Cardiac fibroblast (primary cell): Measurements from ENCODE around the gene TPRG1.

Experiments used
- DNase-seq, 2 donors: peaks; one replicate each; pipeline versions ENCODE4 v3.0.0 to v3.0.0-alpha.2; 2010; ENCODE audit warnings: low read depth in 2 of 2
- H3K4me3 ChIP-seq, 2 donors: replicated peaks in 1 of 2; 1 replicate in 1 of 2; 2 replicates in 1 of 2; pipeline ENCODE4 v1.5.1; 2011; ENCODE audit warnings: low read depth in 2 of 2, low read length in 2 of 2, mild to moderate bottlenecking in 2 of 2, moderate library complexity in 1 of 2
- TF ChIP-seq, protein P1 (sequence below): IDR thresholded peaks from one replicate; pipeline ENCODE4 v1.5.1; 2011; ENCODE audit warnings: low read depth, mild to moderate bottlenecking, low read length, inconsistent platforms

The TPRG1 gene

DNA sequence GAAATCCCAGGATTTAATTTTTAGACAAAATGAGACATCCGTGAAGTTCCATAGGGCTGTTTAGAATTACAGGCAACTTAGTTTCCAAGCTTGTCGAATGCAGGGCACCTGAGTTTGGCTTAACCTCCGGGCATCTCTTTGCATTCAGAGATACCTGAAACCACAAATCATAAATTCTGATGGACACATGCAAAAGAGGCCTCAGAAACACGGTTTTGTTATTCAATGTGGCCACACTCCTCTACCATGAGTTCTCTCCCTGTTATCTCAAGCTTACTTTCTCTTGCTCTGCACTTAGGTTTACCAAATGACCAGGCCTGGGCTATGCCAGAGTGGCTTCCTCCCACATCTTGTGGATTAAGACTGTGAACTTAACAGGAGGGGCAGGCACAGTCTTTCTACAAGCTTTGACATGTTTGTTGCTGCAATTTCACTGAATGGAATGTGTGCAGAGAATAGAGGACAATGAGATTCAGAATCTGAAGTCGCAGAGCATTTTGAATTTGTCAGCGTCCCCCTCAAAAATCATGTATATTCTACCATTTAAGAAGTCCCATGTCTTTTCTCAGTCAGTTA is 137.7 kb downstream of the TPRG1 start:
- DNase-seq = no peak
- TF ChIP-seq, protein P1, sequence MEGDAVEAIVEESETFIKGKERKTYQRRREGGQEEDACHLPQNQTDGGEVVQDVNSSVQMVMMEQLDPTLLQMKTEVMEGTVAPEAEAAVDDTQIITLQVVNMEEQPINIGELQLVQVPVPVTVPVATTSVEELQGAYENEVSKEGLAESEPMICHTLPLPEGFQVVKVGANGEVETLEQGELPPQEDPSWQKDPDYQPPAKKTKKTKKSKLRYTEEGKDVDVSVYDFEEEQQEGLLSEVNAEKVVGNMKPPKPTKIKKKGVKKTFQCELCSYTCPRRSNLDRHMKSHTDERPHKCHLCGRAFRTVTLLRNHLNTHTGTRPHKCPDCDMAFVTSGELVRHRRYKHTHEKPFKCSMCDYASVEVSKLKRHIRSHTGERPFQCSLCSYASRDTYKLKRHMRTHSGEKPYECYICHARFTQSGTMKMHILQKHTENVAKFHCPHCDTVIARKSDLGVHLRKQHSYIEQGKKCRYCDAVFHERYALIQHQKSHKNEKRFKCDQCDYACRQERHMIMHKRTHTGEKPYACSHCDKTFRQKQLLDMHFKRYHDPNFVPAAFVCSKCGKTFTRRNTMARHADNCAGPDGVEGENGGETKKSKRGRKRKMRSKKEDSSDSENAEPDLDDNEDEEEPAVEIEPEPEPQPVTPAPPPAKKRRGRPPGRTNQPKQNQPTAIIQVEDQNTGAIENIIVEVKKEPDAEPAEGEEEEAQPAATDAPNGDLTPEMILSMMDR = no peak
- no peak overlapping the region for H3K4me3 ChIP-seq

- H3K4me3 ChIP-seq = no peak overlapping the region
- TF ChIP-seq, protein P1 = no peak
- DNase-seq = no peak
Observed at GRCh38 chr3:189311521-189311920, 139.8 kb downstream of the TPRG1 start.

DNA sequence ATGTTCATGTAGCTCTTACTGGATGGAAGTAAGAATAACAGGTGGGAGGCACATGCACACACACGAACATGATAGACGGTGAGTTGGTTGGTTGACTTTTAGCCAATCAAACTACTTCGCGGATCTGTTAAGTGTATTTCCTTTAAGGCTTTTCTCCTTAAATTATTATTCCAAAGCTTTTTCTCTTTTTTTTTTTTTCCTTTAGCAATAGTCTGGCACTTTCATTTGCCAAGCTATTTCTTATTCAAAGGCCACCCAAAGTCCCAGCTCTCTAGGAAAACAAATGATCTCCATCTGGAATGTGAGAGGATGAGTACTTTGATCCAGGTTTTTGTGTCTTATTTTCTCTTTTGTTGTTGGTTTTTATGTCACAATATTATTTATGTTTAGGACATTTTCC is 141.1 kb downstream of the TPRG1 start:
- TF ChIP-seq, protein P1 = no peak
- H3K4me3 ChIP-seq = no peak overlapping the region
- no peak for DNase-seq

DNA sequence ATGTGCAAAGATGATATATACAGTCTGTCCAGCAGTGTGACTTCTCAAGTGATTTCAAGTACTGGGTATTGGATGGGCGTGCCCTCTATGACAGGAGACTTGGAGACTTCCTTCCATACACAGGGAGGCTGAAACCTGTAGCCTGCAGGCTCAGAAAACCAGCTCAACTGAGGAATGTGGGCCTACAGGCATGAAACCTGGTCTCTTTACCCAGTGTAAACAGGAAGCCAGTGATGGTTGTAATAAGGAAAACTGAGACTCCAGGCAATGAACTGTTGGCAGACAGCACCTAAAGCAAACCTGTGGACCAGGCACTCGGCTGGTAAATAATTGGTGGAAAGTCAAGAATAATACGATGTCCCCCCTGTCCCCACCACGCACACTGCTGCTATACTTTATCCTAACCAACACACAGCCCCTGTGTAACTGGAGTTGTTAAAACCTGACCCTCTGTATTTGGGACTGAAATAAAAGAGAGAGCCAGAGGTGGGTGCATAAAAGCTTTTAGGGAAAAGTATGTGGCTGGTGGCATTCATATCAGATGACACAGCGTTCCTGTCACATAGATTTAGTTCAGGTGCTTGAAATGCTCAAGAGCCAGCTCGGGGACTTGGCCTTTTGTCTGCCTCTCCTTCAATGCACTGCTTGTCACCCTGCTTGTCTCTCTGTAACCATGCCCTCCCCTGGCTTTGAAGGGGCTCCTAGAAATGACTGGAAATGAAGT is 144.7 kb downstream of the TPRG1 start:
- no peak overlapping the region for H3K4me3 ChIP-seq
- TF ChIP-seq, protein P1 = no peak
- DNase-seq = no peak

DNA sequence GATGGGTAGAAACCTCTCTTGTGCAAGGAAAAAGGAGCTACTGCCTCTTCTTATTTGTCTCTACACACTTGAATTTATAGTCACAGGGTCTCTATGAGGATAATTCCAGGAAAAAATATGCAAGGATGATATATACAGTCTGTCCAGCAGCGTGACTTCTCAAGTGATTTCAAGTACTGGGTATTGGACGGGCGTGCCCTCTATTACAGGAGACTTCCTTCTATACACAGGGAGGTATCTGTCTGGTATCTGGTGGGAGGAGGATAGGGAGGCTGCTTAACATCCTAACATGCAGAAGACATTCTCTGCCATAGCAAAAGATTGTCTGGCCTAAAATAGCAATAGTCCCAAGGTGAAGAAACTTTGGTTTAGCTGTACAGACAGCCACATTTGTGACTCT is 146.1 kb downstream of the TPRG1 start:
- TF ChIP-seq, protein P1 = no peak
- DNase-seq = no peak
- no peak overlapping the region for H3K4me3 ChIP-seq

DNA sequence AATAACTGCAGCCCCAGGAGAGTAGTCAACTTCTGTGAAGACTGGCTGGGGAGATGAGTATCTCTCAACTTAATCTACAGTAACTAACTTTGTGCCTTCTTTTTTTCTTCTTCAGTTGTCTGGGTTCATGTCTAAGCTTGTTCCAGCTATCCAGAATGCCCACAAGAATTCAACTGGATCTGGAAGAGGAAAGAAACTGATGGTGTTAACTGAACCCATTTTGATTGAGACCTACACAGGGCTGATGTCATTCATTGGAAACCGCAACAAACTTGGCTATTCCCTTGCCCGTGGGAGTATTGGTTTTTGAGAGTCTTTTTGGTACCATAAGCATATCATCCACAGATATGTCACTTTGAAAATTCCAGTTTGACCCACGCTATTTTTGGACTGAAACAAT is 148.7 kb downstream of the TPRG1 start:
- DNase-seq = no peak
- H3K4me3 ChIP-seq = no peak overlapping the region
- TF ChIP-seq, protein P1 = no peak
